Activated effector memory CD4-positive, alpha-beta T cell treated with Interleukin-2 at 50 U/mL for 16 hours (primary cell): ENCODE results near the gene P2RY2.

Experiments used
- DNase-seq: peaks from one replicate; pipeline ENCODE4 v3.0.0-alpha.2; 2020

The P2RY2 gene

GRCh38 chr11:73218106-73218829 is at the start of gene P2RY2:
TSS of gene P2RY2 (plus strand) at chr11:73218281. CDS start at chr11:73234160, 15,879 bp downstream.
- DNase-seq: no peak

DNA sequence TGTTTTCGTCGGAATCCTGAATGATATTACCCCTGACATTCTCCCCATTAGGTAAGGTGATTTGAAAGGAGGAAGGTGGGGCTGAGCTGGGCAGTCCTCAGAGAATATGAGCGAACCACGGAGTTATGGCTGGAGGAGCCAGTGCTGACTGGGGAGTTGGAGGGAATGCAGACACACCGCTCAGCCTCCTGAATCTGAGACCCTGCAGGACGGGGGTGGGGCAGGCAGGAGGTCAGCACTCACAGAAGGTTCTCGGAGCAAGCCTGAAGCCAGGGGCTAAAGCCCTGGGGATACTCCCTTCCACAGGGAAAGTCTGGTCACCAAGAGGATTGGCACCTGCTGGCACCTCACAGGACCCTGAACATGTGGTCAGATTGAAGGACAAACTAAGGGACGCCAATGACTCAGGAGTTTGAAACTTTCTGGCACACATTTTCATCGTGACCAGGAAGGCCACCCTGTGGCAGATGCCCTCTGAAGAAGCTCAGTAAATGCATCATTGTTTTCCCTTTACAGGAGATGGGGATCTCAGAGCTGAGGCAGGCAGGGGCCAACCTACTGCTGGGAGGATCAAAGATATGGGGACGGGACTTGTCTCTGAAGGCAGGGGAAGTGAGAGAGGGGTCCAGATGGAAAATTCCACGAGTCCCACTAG is 49.0 kb upstream of the P2RY2 start:
- no peak for DNase-seq

- no peak for DNase-seq
These were observed 47.9 kb upstream of the P2RY2 start for GRCh38 chr11:73170140-73170539.

GRCh38 chr11:73171436-73172161 is 46.5 kb upstream of the P2RY2 start:
- no peak for DNase-seq

GRCh38 chr11:73172992-73173656 is 45.0 kb upstream of the P2RY2 start:
- DNase-seq: no peak

GRCh38 chr11:73173755-73174494 is 44.2 kb upstream of the P2RY2 start:
- DNase-seq: no peak

- no peak for DNase-seq
These were observed 43.6 kb upstream of the P2RY2 start for GRCh38 chr11:73174495-73174791.

GRCh38 chr11:73175551-73176144 is 42.4 kb upstream of the P2RY2 start:
- DNase-seq: no peak

DNA sequence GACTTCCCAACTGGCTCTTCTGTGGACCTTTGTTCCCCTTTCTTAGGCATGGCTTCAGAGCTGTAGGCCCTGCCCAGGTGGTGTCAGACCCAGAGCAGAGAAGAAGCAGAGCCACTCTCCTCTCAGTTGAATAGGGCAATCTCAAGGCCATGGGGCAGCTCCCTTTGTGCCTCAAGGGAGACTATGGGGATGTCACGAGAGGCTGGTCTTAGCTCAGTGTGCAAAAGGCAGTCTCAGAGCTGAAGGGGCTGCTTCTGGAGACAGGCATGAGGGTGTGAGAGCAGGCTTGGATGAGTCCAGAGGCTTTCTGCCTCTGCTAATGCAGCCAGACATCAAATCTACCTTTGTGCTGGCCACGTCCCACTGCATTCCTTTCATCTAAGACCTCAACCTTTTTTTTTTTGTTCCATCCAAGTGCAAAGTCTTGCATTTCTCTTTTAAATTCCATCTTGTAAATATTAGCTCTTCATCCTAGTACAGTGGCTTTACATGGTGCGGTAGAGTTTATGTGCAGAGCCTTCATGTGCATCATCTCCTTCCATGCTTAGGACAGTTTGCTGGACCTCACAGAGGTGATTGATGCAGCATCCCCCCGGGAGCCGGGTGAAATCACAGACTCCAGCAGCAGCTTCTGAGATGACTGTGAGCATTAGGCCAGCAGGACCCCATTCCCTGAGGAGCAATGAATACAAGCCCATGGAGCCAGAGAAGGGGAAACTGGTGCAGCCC is 41.8 kb upstream of the P2RY2 start:
- no peak for DNase-seq

DNA sequence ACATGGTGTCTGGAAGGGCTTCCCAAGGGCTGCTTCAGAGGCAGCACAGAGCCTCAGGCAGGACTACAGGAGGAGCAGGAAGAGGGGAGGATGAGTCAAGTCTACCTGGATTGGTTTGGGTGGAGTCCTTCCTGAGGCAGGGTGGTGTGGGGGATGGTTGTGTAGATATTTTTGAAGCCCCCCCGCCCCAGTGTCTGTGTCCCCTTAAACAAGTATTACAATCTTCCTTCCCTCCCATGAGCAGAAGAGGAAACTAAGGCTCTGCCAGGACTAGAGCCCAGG is 41.3 kb upstream of the P2RY2 start:
- DNase-seq: no peak

GRCh38 chr11:73177380-73177777 is 40.7 kb upstream of the P2RY2 start:
- no peak for DNase-seq

GRCh38 chr11:73177778-73178539 is 40.1 kb upstream of the P2RY2 start:
- DNase-seq: peak; percentile 64

DNA sequence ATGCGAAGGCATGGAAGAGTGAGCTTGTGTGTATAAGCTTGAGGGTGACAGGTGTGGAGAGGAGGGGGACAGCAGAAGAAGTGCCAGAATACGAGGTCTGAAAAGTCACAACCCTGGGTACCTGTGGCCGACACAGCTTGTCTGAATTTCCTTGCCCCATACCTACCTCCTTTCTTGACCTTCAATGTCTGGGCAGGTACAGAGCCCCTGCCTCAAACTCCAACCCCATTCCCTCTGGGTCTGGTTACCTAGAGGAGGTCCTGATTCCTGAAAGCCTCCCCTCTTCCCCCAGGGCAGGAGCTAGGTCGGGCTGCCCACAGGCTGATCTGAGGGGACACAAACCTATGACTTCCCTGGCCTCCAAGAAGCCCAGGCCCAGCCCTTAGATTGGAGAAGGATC is 39.4 kb upstream of the P2RY2 start:
- DNase-seq: no peak

DNA sequence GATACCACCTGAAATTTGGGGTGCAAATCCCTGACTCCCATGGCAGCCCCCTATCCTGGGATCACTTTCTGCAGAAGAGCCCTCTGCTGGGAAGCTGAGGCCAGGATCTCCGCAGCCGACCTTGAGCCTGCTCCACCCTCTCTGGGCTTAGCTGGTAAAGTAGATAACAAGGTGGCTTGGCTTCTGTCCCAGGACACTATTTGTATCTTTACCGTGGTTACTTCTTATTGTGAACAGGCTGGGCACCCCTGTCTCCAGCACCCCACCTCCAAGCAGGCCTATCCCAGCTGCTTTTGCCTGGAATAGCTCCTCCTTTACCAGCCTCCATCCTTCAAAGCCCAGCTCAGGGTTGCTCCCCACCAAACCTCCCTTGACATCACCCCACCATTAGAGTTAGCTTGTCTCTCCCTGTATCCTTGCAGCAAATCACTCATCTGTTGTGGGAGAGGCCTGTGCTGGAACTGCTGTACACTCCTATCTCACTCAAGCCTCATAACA is 35.2 kb upstream of the P2RY2 start:
- no peak for DNase-seq

DNA sequence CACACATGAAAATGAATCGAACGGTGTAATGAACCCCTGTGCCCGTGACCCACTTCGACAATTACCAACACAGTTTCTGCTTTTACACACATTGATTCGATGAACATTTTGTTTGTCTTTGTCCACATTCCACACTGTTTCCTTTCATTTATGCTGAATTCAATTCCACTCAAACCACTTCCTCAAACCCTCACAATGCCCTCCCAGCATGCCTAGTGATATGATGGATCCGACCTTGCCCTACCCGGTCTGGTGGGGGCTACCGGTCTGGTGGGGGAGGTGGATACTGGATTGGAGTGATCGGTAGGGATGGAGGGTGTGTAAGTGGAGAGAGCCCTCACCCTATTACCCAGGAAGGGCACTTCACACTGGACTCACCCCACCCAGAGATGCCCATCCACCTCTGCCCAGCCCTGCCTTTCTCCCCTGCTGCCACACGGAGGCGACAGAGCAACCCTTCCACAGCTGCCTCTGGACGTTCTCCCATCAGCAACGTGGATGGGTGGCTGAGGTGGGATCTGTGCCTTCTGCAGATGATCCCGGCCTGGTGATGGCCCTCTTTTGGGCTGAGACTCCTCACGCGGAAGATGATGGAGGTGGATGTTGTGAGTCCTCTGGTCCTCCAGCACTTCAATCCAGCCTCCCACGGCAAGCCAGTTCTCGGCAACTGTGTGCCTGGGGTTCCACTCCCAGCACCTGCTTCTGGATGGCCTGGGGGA is 33.0 kb upstream of the P2RY2 start:
- peak; percentile 24 for DNase-seq

DNA sequence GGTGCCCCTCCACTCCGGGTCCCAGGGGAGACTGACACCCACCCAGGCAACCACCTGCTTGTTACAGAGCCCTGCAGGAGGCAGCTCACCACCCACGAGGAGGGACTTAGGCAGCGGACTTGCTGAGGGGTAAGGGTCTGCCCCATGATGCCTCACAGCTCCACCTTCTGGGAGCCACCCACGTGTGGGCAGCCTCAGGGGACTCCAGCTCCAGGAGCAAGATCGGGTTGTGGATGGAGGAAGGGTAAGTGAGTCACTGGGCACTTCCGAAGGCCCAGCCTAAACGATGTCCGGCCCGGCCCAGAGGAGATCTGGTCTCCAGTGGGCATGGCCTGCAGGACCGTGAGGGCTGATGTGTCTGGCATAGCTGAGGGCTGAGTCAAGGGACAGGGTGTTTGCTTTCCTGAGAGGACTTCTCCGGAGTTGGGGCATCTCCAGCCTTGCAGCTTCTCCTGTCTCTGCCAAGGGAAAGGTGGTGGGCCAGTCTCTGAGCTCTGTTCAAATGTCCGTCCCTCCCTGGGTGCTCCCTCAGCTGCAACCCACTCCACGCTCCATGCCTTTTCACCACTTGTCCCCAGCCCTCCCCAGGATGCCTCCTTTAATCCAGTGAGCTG is 32.3 kb upstream of the P2RY2 start:
- no peak for DNase-seq

DNA sequence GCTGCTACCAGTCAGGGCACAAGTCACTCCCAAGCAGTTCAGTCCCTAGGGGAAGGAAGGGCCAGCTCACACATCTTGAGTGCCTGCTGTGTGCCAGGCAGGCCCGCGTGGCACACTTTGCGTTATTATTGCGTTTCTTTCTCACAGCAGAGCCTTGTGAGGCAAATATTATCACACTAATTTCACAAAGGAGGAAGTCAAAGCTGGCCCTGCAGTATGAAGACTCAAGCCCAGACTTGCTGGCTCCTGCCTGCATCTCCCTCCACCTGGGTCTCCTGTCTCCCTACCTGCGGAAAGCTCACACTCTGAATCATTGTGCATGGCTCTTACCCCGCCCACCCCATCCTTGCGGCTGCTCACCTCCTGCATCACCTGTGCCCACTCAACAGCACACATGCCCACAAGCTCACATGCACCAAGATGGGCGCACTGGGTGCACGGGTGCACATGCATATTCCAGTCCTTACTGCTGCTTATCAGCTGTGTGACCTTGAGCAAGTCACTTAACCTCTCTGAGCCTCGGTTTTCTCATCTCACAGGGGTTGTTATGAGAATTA is 31.7 kb upstream of the P2RY2 start:
- no peak for DNase-seq

- DNase-seq: no peak
These were observed 31.2 kb upstream of the P2RY2 start for GRCh38 chr11:73186886-73187285.

GRCh38 chr11:73187854-73188253 is 30.2 kb upstream of the P2RY2 start:
- DNase-seq: no peak

DNA sequence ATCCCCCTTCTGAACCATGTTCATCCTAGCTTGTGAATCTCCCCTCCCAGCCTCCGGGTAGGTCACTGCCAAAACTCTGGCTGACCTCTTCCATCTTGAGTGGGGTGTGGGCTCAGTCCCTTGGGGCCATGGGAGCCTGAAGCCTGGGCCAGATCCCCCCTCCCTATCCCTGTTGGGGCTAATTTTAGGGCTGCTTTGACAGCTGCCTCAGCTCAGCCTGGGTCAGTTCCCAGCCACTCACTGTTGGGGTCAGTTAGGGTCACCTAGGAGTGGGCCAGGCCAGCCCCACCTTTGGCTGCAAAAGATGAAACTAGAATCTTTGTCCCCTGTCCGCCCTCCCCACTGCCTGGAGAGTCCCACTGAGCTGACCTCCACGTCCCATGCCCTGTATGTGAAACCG is 29.8 kb upstream of the P2RY2 start:
- no peak for DNase-seq
